Gastrocnemius medialis (tissue), 4 donors: ENCODE data around the gene BEND6.

Experiments used
- POLR2A ChIP-seq, 2 donors: fragments of 450-650 bp; IDR thresholded peaks; one replicate each; pipeline ENCODE4 v1.6.1; 2017; ENCODE audit warnings: antibody characterized with exemption in 2 of 2, mild to moderate bottlenecking in 2 of 2, moderate library complexity in 2 of 2
- TF ChIP-seq, protein P1 (sequence below), 5 experiments: fragments of 450-650 bp in 3 of 5; fragments of 200-600 bp in 2 of 5; sonication (generic) in 2 of 5; IDR thresholded peaks in 4 of 5; conservative IDR thresholded peaks in 1 of 5; 1 replicate in 4 of 5; 2 replicates in 1 of 5; pipeline ENCODE4 v1.5.1; 2016 to 2019; ENCODE audit warnings: antibody characterized with exemption in 5 of 5, mild to moderate bottlenecking in 3 of 5, moderate library complexity in 3 of 5

DNA sequence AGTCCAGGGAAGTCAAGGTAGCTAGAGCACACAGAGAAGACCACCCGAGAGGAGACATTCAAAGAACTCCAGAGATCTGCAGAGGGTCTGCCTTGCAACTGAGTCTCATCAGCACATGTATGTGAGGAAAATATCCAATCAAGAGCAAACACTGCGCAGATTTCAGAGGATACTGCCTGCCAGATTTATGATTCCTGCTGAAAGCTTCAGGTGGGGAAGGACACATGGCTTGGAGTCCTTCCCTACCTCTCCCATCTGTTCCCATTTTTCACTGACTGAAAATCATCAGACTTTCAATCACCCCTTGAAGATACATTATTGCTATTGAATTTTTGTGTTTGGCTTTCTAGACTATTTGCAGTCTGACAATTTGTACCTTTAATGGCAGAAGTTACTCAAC, 84.0 kb downstream of the BEND6 start:
- TF ChIP-seq, protein P1, sequence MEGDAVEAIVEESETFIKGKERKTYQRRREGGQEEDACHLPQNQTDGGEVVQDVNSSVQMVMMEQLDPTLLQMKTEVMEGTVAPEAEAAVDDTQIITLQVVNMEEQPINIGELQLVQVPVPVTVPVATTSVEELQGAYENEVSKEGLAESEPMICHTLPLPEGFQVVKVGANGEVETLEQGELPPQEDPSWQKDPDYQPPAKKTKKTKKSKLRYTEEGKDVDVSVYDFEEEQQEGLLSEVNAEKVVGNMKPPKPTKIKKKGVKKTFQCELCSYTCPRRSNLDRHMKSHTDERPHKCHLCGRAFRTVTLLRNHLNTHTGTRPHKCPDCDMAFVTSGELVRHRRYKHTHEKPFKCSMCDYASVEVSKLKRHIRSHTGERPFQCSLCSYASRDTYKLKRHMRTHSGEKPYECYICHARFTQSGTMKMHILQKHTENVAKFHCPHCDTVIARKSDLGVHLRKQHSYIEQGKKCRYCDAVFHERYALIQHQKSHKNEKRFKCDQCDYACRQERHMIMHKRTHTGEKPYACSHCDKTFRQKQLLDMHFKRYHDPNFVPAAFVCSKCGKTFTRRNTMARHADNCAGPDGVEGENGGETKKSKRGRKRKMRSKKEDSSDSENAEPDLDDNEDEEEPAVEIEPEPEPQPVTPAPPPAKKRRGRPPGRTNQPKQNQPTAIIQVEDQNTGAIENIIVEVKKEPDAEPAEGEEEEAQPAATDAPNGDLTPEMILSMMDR (IDR thresholded peaks at IDR 0.05 in 4 of 5, conservative IDR thresholded peaks at IDR 0.05 in 1 of 5) = no peak
- no peak for TF ChIP-seq POLR2A (IDR thresholded peaks at IDR 0.05)
